GM19240 (cell line): ENCODE measurements around the gene JOSD2.

Source experiments
- DNase-seq: peaks from one replicate; pipeline ENCODE4 v3.0.0; 2011; ENCODE audit warnings: low spot score; ENCODE audit not compliant: insufficient read length

JOSD2 gene

DNA sequence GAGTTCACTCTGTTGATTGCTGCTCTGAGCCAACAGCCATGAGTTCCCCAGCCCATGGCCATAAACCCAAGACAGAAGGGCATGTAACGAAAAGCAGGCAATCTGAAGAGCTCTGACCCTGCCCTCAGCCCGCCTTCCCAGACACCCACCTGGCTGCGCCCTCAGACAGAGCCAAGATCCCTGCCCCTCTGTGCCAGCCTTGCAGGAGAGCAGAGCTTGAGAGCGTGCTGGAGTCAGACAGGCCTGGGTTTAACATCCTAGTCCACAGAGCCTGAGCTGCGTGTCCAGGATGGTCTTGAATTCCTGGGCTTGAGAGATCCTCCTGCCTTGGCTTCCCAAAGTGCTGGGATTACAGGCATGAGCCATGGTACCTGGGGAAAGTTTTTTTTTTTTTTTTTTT lies 53.7 kb downstream of the JOSD2 start:
- no peak for DNase-seq
